Left renal pelvis (tissue), 4 donors: ENCODE data around the gene IFT172. TPM values are rescaled to one million over a fixed set of nuclear protein-coding genes. Genes with fewer than 3 reads are reported as not detected.
"Not testable (repeated sequence)": the region's sequence is repeated elsewhere in the genome, so short reads cannot be mapped to it uniquely, and the experiment has no call there.

Source experiments
- DNase-seq, 4 donors: peaks; one replicate each; pipeline ENCODE4 v3.0.0-alpha.2; 2013; ENCODE audit warnings: low read depth in 4 of 4, low spot score in 3 of 4
- polyA plus RNA-seq, 4 donors: library from polyadenylated mRNA; unstranded; fragments of 120-200 nt; gene quantifications; one replicate each; pipeline ENCODE4 v1.2.1, GENCODE V29; 2013; ENCODE audit not compliant: insufficient read length in 4 of 4

IFT172 gene
- polyA plus RNA-seq: 10 to 100 TPM; 32.9 to 61.0 (median 45.3) TPM

GRCh38 chr2:27489498-27490397 is at the start of gene IFT172:
IFT172 (minus strand) TSS chr2:27489743; CDS start chr2:27489653, 90 bp downstream.
- peak; percentile 95 to 98 (median 96) for DNase-seq

GRCh38 chr2:27538839-27539450 is 49.4 kb upstream of the IFT172 start:
- DNase-seq: not testable (repeated sequence)

- DNase-seq: no peak
Measured at GRCh38 chr2:27537287-27537686, 47.7 kb upstream of the IFT172 start.

GRCh38 chr2:27531983-27532382 is 42.4 kb upstream of the IFT172 start:
- no peak for DNase-seq

GRCh38 chr2:27527182-27527581 is 37.6 kb upstream of the IFT172 start:
- no peak for DNase-seq

DNA sequence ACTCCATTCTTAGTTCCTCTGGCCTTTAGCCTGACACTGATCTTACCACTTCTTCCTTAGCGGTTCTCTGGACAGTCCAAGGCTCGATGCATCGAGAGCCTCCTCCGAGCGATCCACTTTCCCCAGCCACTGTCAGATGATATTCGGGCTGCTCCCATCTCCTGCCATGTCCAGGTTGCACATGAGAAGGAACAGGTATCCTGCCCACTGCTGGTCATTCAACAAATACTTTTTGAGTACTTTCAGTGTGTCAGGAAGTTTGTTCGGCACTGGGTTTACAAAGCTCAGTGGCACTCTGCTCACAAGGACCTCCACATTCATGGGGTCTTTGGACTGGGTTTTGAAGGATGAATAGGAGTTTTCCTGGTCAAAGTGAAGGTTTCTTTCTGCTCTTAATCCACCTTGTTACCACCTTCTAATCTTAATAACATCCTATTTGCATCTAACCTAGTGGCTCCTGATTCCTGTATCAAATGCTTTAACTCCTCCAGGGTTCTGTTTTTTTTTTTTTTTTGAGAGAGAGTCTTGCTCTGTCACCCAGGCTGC is 32.9 kb upstream of the IFT172 start:
- no peak for DNase-seq

GRCh38 chr2:27520316-27520715 is 30.8 kb upstream of the IFT172 start:
- DNase-seq: no peak

DNA sequence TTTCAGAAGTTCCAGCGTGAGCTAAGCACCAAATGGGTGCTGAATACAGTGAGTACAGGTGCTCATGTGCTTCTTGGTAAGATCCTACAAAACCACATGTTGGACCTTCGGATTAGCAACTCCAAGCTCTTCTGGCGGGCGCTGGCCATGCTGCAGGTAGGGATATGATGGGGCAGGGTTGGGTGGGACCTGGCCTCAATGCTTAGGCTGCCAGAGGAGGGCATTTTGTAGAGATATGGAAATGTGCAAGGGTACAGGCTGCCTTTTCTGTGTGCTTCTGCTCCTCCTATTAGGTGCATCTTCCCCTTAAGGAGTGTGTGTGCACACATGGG is 29.2 kb upstream of the IFT172 start:
- no peak for DNase-seq

DNA sequence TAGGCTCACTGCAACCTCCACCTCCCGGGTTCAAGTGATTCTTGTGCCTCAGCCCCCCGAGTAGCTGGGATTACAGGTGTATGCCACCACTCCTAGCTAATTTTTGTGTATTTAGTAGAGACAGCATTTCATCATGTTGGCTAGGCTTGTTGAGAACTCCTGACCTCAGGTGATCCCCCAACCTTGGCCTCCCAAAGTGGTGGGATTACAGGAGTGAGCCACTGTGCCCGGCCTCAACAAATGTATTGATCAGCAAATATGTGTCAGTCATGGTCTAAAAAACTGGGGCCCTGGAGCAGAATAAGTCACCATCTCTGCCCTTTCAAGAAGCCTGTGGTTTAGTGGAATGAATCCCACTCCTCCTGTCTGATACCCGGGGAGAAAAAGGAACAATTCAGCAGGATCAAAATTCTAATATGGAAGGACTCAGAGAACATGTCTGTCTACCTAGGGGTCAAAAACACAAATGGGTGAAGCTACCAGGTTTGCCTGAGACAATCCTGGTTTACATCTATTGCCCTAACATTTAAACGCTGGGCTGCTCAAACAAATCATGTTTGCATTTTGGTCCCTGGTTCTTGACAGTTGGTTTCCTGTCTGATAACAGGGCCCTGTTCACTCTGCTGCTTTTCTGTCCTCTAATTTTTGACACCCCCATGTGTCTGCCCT is 28.7 kb upstream of the IFT172 start:
- DNase-seq: no peak

DNA sequence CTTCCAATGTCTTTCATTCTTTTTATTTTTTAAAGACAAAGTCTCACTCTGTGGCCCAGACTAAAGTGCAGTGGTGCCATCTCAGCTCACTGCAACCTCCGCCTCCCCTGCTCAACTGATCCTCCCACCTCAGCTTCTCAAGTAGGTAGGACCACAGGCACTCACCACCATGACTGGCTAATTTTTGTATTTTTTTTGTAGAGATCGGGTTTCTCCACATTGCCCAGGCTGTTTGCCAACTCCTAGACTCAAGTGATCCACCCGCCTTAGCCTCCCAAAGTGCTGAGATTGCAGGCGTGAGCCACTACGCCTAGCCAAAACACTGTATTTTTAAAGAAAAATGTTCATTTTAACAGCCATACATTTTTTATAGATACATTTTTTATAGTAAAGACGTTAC is 19.8 kb upstream of the IFT172 start:
- DNase-seq: no peak

DNA sequence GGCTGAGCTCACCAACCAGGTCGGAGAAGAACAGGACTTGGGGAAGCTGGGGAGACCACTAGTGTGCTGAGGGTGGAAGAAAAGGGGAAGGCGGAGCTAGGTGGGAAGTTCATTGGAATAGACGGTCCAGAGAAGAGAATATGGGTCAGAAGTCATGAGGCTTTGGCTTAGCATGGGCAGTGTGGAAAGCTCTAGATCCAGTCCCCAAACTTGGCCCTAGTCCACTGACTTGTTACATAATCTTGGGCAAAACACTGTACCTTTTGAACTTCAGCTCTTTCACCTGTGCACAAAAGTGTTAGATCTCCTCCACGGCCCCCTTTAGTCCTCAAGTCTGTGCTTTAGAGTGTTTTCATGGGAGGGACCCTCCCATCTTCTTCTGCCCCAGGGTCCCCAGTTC is 17.8 kb upstream of the IFT172 start:
- no peak for DNase-seq

- DNase-seq: no peak
Measured at GRCh38 chr2:27506587-27506986, 17.0 kb upstream of the IFT172 start.

GRCh38 chr2:27502142-27502541 is 12.6 kb upstream of the IFT172 start:
- no peak for DNase-seq

DNA sequence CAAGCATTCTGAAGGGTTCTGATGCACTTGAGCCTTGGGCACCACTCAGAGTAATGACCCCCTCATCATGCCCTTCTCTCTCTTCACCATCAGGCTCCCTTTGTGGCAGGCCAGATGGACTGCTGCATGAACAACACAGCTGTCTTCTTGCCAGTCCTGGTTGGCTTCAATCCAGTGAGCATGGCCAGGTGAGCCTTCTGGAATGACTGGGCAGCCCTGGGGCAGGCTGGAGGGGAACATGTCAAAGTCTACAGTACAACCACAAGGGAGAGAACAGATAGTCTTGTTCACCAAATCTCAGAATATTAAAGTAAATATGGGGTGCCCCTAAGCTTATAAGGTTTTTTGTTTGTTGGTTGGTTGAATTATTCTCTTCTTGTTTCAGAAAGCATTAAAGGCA is 11.5 kb upstream of the IFT172 start:
- no peak for DNase-seq

GRCh38 chr2:27498975-27499374 is 9.4 kb upstream of the IFT172 start:
- no peak for DNase-seq

- no peak for DNase-seq
Measured at GRCh38 chr2:27497288-27497627, 7.7 kb upstream of the IFT172 start.

DNA sequence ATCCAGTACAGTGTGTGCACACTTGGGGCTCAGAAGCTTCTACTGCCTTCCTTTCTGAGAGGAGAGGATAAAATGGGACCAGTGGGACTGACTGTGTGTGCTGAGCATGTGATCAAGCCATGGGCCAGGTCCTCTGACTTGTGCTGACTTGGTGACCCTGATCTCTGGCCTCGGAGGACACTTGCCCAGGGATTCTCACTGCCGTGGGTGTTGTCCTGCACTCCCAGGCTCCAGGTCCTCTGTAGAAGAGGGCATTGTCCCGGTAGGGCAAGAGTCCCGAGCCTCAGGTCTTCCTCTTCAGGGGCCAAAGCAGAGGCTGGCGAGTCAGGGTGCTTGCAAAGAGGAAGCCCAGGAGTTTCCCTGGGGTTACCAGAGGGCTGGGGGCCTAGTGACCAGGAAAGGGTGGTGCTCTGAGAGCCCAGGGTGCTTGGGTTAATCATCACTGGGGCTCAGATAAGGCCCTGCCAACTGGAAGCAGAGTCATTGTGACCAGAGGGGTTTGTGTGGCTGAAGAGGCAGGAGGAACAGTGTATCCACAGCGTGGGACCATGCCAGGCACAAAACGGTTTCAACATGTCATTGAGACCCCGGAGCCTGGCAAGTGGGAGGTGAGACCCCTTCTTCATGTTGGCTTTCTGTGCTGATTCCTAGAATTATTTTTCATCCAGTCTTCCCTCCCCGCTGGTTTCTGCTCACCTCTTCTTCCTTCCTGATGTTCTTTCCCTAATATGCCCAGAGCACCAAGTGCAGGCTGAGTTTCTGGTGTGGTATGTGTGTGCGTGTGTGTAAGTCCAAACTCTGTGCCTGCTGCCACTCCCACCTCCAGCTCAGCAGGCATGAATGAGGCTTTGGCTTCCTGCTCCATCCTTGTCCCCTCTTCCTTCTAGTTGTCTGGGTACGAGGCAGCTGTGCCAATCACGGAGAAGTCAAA is 7.1 kb upstream of the IFT172 start, which contains the start of gene GCKR:
Gene GCKR, plus strand, starts transcription at position 483 of the 931 bp plus-strand sequence. Its CDS starts 66 bp downstream, at position 549.
- DNase-seq: no peak

DNA sequence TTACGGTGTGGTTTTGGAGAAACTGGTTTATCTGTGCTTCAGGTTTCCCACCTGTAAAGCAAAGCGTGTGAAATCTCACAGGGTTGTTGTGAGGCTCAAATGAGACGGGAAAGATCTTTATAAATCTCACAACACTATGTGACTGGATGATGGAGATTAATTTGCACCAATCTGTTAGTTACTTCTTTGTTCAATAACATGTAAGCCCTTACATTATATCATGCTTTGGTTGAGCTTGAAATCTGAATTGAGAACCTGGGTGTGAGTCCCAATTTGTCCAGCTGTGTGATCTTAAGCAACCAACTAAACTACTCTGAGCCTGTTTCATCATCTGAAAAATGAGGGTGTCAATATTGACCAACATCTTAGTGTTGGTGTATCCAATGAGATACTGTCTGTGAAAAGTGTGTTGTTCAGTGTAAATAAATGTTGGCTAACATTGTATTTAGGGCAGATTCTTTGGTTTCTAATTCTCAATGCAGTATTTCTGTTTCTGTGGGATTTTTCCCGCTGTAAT is 6.4 kb upstream of the IFT172 start:
- DNase-seq: no peak

- DNase-seq: no peak
Measured at GRCh38 chr2:27494944-27495554, 5.5 kb upstream of the IFT172 start, which contains the start of gene FNDC4. FNDC4 (minus strand) TSS chr2:27495200; CDS start chr2:27494679, 521 bp downstream.
